HCT116 (cell line): ENCODE results near the gene EFL1. TPM values are rescaled to one million over a fixed set of nuclear protein-coding genes. Genes with fewer than 3 reads are reported as not detected.

ENCODE experiments used
- ATAC-seq: fragments of 200-7000 bp; cut with Tn5 transposase; 2 replicates; pipeline ENCODE4 v1.9.1; 2020; ENCODE audit warnings: mild to moderate bottlenecking, moderate library complexity
- BruUV-seq: library from RNA; stranded (reverse); fragments of 400-500 nt; replicated peaks from 2 replicates; lab custom pipeline; 2021; lab: Mats Ljungman, UMichigan
- CTCF ChIA-PET: fragments of 300-600 bp; sonication (Branson Sonifier 250); formaldehyde crosslinking; loops from one replicate; lab custom pipeline; 2021; ENCODE audit warnings: antibody characterized with exemption; lab: Charles Lee
- POLR2A ChIA-PET: fragments of 300-600, 350-600 bp; sonication (Branson Sonifier 250); formaldehyde crosslinking; loops from one replicate; lab custom pipeline; 2021; ENCODE audit warnings: antibody characterized with exemption; lab: Charles Lee
- RAD21 ChIA-PET, 2 experiments: fragments of 300-600 bp; sonication (Branson Sonifier 250); formaldehyde crosslinking; loops; one replicate each; lab custom pipeline; 2023; ENCODE audit warnings: low total read pairs in 2 of 2; ENCODE audit not compliant: uncharacterized antibody in 2 of 2, unreplicated experiment in 2 of 2, low non-redundant PET in 1 of 2; lab: Charles Lee
- DNase-seq: peaks from one replicate; pipeline ENCODE4 v3.0.0-alpha.2; 2010; ENCODE audit warnings: low read depth, low spot score
- H2AFZ ChIP-seq: fragments of 200-600 bp; shearing (Covaris generic), sonication (generic); 2 replicates; pipeline ENCODE4 v1.6.1; 2017; ENCODE audit warnings: low read depth, mixed run types, mixed read lengths, antibody characterized with exemption, low read length; ENCODE audit not compliant: poor library complexity, severe bottlenecking
- H3K27ac ChIP-seq: 2 replicates; pipeline ENCODE4 v1.5.1; 2012; ENCODE audit warnings: low read depth, low read length
- H3K27me3 ChIP-seq: fragments of 200-600 bp; sonication (generic); 2 replicates; pipeline ENCODE4 v1.6.1; 2016; ENCODE audit warnings: mixed run types, low read length, mixed read lengths; ENCODE audit not compliant: insufficient read depth
- H3K36me3 ChIP-seq, 2 experiments: fragments of 200-500 bp in 1 of 2; fragments of 200-600 bp in 1 of 2; sonication (Bioruptor generic) in 1 of 2; sonication (generic) in 1 of 2; 2 replicates each; pipeline versions ENCODE4 v1.5.1 to v1.6.1; 2014 to 2016; ENCODE audit warnings: low read length in 2 of 2, inconsistent platforms in 1 of 2, mixed read lengths in 1 of 2, mixed run types in 1 of 2; ENCODE audit not compliant: insufficient read depth in 2 of 2, control insufficient read depth in 1 of 2
- H3K4me1 ChIP-seq, 2 experiments: fragments of 200-600 bp in 1 of 2; sonication (generic) in 1 of 2; 2 replicates each; pipeline versions ENCODE4 v1.5.1 to v1.6.1; 2012 to 2017; ENCODE audit warnings: low read length in 2 of 2, inconsistent platforms in 1 of 2, mild to moderate bottlenecking in 1 of 2, mixed read lengths in 1 of 2, mixed run types in 1 of 2, moderate library complexity in 1 of 2; ENCODE audit not compliant: insufficient read depth in 2 of 2, control insufficient read depth in 1 of 2
- H3K4me2 ChIP-seq: fragments of 200-600 bp; sonication (generic); 2 replicates; pipeline ENCODE4 v1.6.1; 2017; ENCODE audit warnings: mixed run types, low read length, mixed read lengths
- H3K4me3 ChIP-seq, 2 experiments: fragments of 200-600 bp in 1 of 2; sonication (generic) in 1 of 2; replicated peaks in 1 of 2; 2 replicates each; pipeline ENCODE4 v1.5.1; 2011 to 2016; ENCODE audit warnings: low read length in 2 of 2, control low read depth in 1 of 2, low read depth in 1 of 2, mild to moderate bottlenecking in 1 of 2, mixed read lengths in 1 of 2, mixed run types in 1 of 2
- H3K79me2 ChIP-seq: fragments of 200-600 bp; sonication (generic); 2 replicates; pipeline ENCODE4 v1.6.1; 2017; ENCODE audit warnings: mild to moderate bottlenecking, mixed run types, low read length, moderate library complexity, mixed read lengths; ENCODE audit not compliant: insufficient read depth
- H3K9ac ChIP-seq: fragments of 200-600 bp; sonication (generic); 2 replicates; pipeline ENCODE4 v1.6.1; 2016; ENCODE audit warnings: low read length, mixed read lengths
- H3K9me2 ChIP-seq: fragments of 200-600 bp; sonication (generic), shearing (Covaris generic); 2 replicates; pipeline ENCODE4 v1.6.1; 2017; ENCODE audit warnings: mixed run types, mild to moderate bottlenecking, moderate library complexity; ENCODE audit not compliant: insufficient read depth
- H3K9me3 ChIP-seq, 2 experiments: fragments of 200-500 bp in 1 of 2; fragments of 200-600 bp in 1 of 2; sonication (Bioruptor generic) in 1 of 2; sonication (generic) in 1 of 2; 2 replicates each; pipeline ENCODE4 v1.6.1; 2014 to 2017; ENCODE audit warnings: low read length in 2 of 2, mixed read lengths in 2 of 2, inconsistent platforms in 1 of 2, low read depth in 1 of 2, mild to moderate bottlenecking in 1 of 2, mixed run types in 1 of 2, moderate library complexity in 1 of 2; ENCODE audit not compliant: control insufficient read depth in 1 of 2, insufficient read depth in 1 of 2
- H4K20me1 ChIP-seq: fragments of 200-600 bp; sonication (generic), shearing (Covaris generic); 2 replicates; pipeline ENCODE4 v1.6.1; 2017; ENCODE audit warnings: mixed run types, mild to moderate bottlenecking, moderate library complexity; ENCODE audit not compliant: insufficient read depth
- CBX3 ChIP-seq: IDR thresholded peaks from 2 replicates; pipeline ENCODE4 v1.6.1; 2012; ENCODE audit warnings: low read depth
- EGR1 ChIP-seq: IDR thresholded peaks from 2 replicates; pipeline ENCODE4 v1.6.1; 2012; ENCODE audit warnings: low read depth
- ELF1 ChIP-seq: IDR thresholded peaks from 2 replicates; pipeline ENCODE4 v1.6.1; 2012; ENCODE audit warnings: low read depth, borderline replicate concordance
- EZH2phosphoT487 ChIP-seq: fragments of 200-600 bp; IDR thresholded peaks from 2 replicates; pipeline ENCODE4 v1.6.1; 2018; ENCODE audit warnings: antibody characterized with exemption, borderline replicate concordance
- POLR2A ChIP-seq: IDR thresholded peaks from 2 replicates; pipeline ENCODE4 v1.7.0; 2011; ENCODE audit warnings: borderline replicate concordance; ENCODE audit not compliant: insufficient read depth, insufficient read length; ENCODE audit errors: extremely low read depth
- RAD21 ChIP-seq: IDR thresholded peaks from 2 replicates; pipeline ENCODE4 v1.6.1; 2012; ENCODE audit warnings: low read depth, mild to moderate bottlenecking
- SRF ChIP-seq: IDR thresholded peaks from 2 replicates; pipeline ENCODE4 v1.6.1; 2012; ENCODE audit warnings: low read depth
- TCF7L2 ChIP-seq: IDR thresholded peaks from 2 replicates; pipeline ENCODE4 v1.7.0; 2011; ENCODE audit warnings: borderline replicate concordance, inconsistent platforms; ENCODE audit not compliant: insufficient read depth, insufficient read length; ENCODE audit errors: extremely low read depth
- ZNF274 ChIP-seq: fragments of 200-500 bp; sonication (Bioruptor generic); IDR thresholded peaks from 2 replicates; pipeline ENCODE4 v1.6.1; 2014; ENCODE audit warnings: mild to moderate bottlenecking, low read depth, low read length, inconsistent platforms
- intact Hi-C: fragments of 100-400 bp; cut with micrococcal nuclease; formaldehyde crosslinking; loops from 2 replicates; pipeline ENCODE4 v1.10.0; 2022
- total RNA-seq: library from RNA; stranded (reverse); gene quantifications from one replicate; pipeline ENCODE4 v1.2.1, GENCODE V29; 2021; ENCODE audit not compliant: unreplicated experiment
- TF ChIP-seq, protein P1 (sequence below), 3 experiments: fragments of 200-600 bp in 1 of 3; sonication (generic) in 1 of 3; IDR thresholded peaks in 2 of 3; conservative IDR thresholded peaks in 1 of 3; 2 replicates each; pipeline ENCODE4 v1.5.1; 2012 to 2017; ENCODE audit warnings: low read depth in 2 of 3, low read length in 2 of 3, antibody characterized with exemption in 1 of 3, borderline replicate concordance in 1 of 3, control low read depth in 1 of 3, mild to moderate bottlenecking in 1 of 3, mixed read lengths in 1 of 3, mixed run types in 1 of 3, moderate library complexity in 1 of 3; ENCODE audit not compliant: insufficient read depth in 1 of 3
- TF ChIP-seq, protein P2 (sequence below): IDR thresholded peaks from 2 replicates; pipeline ENCODE4 v1.6.1; 2012
- TF ChIP-seq, protein P3 (sequence below): IDR thresholded peaks from 2 replicates; pipeline ENCODE4 v1.6.1; 2011; ENCODE audit warnings: mild to moderate bottlenecking, low read length, moderate library complexity; ENCODE audit not compliant: insufficient replicate concordance; ENCODE audit errors: extremely low read depth
- TF ChIP-seq, protein P4 (sequence below): IDR thresholded peaks from 2 replicates; pipeline ENCODE4 v1.6.1; 2012; ENCODE audit warnings: low read depth
- TF ChIP-seq, protein P5 (sequence below): IDR thresholded peaks from 2 replicates; pipeline ENCODE4 v1.6.1; 2012

The EFL1 gene
- total RNA-seq, 1 experiment from 2014 or later: 12.7 TPM

DNA sequence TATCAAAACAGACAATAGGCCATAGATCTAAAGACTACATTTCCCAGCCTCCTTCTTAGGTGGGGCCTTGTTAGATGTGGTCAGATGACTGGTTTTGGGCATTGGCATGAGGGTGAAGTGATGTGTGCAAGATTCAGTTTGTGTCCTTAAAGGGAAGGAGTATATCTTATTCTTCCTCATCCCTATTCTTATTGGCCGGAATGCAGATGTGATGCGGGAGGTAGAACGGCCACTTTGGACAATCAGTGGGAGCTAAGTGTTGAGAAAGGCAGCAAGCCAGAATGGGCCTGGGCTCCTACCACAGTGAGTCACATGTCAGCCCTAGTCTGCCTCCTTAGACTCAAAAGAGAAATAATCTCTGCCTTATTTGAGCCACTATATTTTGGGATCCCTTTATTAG, 126.9 kb downstream of the EFL1 start:
- ATAC-seq: no peak
- CTCF ChIA-PET: no interaction called here

DNA sequence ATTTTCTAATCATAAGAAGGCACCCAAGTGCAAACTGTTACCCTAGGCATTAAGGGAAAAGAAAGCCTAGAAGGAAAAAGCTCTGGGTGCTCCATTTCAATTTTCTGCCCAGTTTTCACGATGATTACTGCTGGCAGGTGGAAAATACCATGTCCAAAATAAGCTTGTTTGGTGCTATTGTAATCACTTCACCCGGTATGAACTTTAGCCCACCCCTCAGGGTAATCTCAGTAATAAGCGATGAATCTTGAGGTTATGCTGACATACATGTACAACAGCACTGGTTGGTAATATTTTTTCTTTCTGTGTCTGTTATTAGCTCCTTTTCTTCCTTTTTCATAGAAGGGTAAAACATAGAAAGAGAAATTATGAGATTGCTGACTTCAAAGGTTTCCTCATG, 128.1 kb downstream of the EFL1 start:
- DNase-seq: no peak
- ATAC-seq: no peak
- H3K79me2 ChIP-seq: no peaks in the 10 kb centered on the region
- H2AFZ ChIP-seq: no peak overlapping the region
- intact Hi-C loops: no loop called here
- no peaks in the 10 kb centered on the region; a peak in 2 of 4 replicates for H3K36me3 ChIP-seq
- H3K27me3 ChIP-seq: no peaks in the 10 kb centered on the region
- H3K27ac ChIP-seq: no peak overlapping the region
- no peak overlapping the region for H3K9ac ChIP-seq
- H3K4me3 ChIP-seq: no peak overlapping the region
- POLR2A ChIA-PET: no interaction called here
- H4K20me1 ChIP-seq: no peaks in the 10 kb centered on the region
- no TSS peak for BruUV-seq
- H3K9me3 ChIP-seq: no peaks in the 10 kb centered on the region
- H3K4me2 ChIP-seq: no peak overlapping the region
- RAD21 ChIA-PET: no interaction called here
- CTCF ChIA-PET: no interaction called here
- peaks cover 0 to 14% of the 10 kb centered on the region in 2 experiments; a peak in 2 of 4 replicates for H3K4me1 ChIP-seq
- H3K9me2 ChIP-seq: no peaks in the 10 kb centered on the region
- TF ChIP-seq, protein P1, sequence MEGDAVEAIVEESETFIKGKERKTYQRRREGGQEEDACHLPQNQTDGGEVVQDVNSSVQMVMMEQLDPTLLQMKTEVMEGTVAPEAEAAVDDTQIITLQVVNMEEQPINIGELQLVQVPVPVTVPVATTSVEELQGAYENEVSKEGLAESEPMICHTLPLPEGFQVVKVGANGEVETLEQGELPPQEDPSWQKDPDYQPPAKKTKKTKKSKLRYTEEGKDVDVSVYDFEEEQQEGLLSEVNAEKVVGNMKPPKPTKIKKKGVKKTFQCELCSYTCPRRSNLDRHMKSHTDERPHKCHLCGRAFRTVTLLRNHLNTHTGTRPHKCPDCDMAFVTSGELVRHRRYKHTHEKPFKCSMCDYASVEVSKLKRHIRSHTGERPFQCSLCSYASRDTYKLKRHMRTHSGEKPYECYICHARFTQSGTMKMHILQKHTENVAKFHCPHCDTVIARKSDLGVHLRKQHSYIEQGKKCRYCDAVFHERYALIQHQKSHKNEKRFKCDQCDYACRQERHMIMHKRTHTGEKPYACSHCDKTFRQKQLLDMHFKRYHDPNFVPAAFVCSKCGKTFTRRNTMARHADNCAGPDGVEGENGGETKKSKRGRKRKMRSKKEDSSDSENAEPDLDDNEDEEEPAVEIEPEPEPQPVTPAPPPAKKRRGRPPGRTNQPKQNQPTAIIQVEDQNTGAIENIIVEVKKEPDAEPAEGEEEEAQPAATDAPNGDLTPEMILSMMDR (IDR thresholded peaks at IDR 0.05 in 2 of 3, conservative IDR thresholded peaks at IDR 0.05 in 1 of 3; ENCODE audit: borderline replicate concordance in 1 of 3, insufficient read depth in 1 of 3, low read depth in 2 of 3, low read length in 2 of 3): no peak
- TF ChIP-seq, protein P2, sequence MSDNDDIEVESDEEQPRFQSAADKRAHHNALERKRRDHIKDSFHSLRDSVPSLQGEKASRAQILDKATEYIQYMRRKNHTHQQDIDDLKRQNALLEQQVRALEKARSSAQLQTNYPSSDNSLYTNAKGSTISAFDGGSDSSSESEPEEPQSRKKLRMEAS: no peak
- no peak for TF ChIP-seq POLR2A
- TF ChIP-seq, protein P3, sequence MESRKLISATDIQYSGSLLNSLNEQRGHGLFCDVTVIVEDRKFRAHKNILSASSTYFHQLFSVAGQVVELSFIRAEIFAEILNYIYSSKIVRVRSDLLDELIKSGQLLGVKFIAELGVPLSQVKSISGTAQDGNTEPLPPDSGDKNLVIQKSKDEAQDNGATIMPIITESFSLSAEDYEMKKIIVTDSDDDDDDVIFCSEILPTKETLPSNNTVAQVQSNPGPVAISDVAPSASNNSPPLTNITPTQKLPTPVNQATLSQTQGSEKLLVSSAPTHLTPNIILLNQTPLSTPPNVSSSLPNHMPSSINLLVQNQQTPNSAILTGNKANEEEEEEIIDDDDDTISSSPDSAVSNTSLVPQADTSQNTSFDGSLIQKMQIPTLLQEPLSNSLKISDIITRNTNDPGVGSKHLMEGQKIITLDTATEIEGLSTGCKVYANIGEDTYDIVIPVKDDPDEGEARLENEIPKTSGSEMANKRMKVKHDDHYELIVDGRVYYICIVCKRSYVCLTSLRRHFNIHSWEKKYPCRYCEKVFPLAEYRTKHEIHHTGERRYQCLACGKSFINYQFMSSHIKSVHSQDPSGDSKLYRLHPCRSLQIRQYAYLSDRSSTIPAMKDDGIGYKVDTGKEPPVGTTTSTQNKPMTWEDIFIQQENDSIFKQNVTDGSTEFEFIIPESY: no peak
- no peak for TF ChIP-seq EZH2phosphoT487
- TF ChIP-seq EGR1: no peak
- no peak for TF ChIP-seq TCF7L2
- TF ChIP-seq, protein P4, sequence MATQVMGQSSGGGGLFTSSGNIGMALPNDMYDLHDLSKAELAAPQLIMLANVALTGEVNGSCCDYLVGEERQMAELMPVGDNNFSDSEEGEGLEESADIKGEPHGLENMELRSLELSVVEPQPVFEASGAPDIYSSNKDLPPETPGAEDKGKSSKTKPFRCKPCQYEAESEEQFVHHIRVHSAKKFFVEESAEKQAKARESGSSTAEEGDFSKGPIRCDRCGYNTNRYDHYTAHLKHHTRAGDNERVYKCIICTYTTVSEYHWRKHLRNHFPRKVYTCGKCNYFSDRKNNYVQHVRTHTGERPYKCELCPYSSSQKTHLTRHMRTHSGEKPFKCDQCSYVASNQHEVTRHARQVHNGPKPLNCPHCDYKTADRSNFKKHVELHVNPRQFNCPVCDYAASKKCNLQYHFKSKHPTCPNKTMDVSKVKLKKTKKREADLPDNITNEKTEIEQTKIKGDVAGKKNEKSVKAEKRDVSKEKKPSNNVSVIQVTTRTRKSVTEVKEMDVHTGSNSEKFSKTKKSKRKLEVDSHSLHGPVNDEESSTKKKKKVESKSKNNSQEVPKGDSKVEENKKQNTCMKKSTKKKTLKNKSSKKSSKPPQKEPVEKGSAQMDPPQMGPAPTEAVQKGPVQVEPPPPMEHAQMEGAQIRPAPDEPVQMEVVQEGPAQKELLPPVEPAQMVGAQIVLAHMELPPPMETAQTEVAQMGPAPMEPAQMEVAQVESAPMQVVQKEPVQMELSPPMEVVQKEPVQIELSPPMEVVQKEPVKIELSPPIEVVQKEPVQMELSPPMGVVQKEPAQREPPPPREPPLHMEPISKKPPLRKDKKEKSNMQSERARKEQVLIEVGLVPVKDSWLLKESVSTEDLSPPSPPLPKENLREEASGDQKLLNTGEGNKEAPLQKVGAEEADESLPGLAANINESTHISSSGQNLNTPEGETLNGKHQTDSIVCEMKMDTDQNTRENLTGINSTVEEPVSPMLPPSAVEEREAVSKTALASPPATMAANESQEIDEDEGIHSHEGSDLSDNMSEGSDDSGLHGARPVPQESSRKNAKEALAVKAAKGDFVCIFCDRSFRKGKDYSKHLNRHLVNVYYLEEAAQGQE: no peak
- no peak for TF ChIP-seq ELF1

More for the DNA sequence above, 126.9 kb downstream of the EFL1 start:
- ChIA-PET RAD21 (no interaction called here), POLR2A (no interaction called here)
- Histone ChIP-seq H3K4me3 (no peak overlapping the region), H3K36me3 (no peaks in the 10 kb centered on the region; a peak in 1 of 4 replicates), H3K4me2 (no peak overlapping the region), H2AFZ (no peak overlapping the region), H4K20me1 (no peaks in the 10 kb centered on the region), H3K79me2 (no peaks in the 10 kb centered on the region), H3K9ac (no peak overlapping the region), H3K9me2 (no peaks in the 10 kb centered on the region), H3K27ac (no peak overlapping the region), H3K27me3 (no peaks in the 10 kb centered on the region), H3K4me1 (peaks cover 0 to 14% of the 10 kb centered on the region in 2 experiments; a peak in 2 of 4 replicates), H3K9me3 (no peaks in the 10 kb centered on the region)
- no peak for DNase-seq
- no TSS peak for BruUV-seq
- intact Hi-C loops: no loop called here
- no peak for TF ChIP-seq SRF
- no peak for TF ChIP-seq CBX3
- TF ChIP-seq RAD21: no peak
- TF ChIP-seq, protein P5, sequence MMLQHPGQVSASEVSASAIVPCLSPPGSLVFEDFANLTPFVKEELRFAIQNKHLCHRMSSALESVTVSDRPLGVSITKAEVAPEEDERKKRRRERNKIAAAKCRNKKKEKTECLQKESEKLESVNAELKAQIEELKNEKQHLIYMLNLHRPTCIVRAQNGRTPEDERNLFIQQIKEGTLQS: no peak
- no peak for TF ChIP-seq ZNF274
